Subcutaneous abdominal adipose tissue (tissue), 5 donors: ENCODE data around the gene OXA1L.
"Not testable (repeated sequence)": the region's sequence is repeated elsewhere in the genome, so short reads cannot be mapped to it uniquely, and the experiment has no call there.

ENCODE experiments used
- H3K27ac ChIP-seq: one replicate; pipeline ENCODE4 v1.7.0; 2013; ENCODE audit warnings: low read depth, mild to moderate bottlenecking, inconsistent platforms, low read length, moderate library complexity
- H3K27me3 ChIP-seq, 5 donors: one replicate each; pipeline ENCODE4 v1.7.0; 2013; ENCODE audit warnings: low read length in 5 of 5, inconsistent platforms in 1 of 5; ENCODE audit not compliant: control insufficient read depth in 5 of 5, insufficient read depth in 4 of 5
- H3K36me3 ChIP-seq, 5 donors: one replicate each; pipeline ENCODE4 v1.7.0; 2013; ENCODE audit warnings: low read length in 5 of 5; ENCODE audit not compliant: control insufficient read depth in 5 of 5, insufficient read depth in 5 of 5
- H3K4me1 ChIP-seq, 5 donors: one replicate each; pipeline ENCODE4 v1.7.0; 2013; ENCODE audit warnings: low read length in 5 of 5, mild to moderate bottlenecking in 3 of 5, moderate library complexity in 1 of 5; ENCODE audit not compliant: control insufficient read depth in 5 of 5, insufficient read depth in 5 of 5
- H3K4me3 ChIP-seq, 5 donors: one replicate each; pipeline ENCODE4 v1.7.0; 2013; ENCODE audit warnings: low read length in 5 of 5, low read depth in 1 of 5
- H3K9ac ChIP-seq, 5 donors: one replicate each; pipeline ENCODE4 v1.7.0; 2013; ENCODE audit warnings: low read length in 5 of 5, mild to moderate bottlenecking in 4 of 5, moderate library complexity in 3 of 5
- H3K9me3 ChIP-seq, 5 donors: one replicate each; pipeline ENCODE4 v1.7.0; 2013; ENCODE audit warnings: low read length in 5 of 5; ENCODE audit not compliant: control insufficient read depth in 5 of 5
- donor health status: healthy.
- donor health status: healthy.
- donor health status: healthy.
- donor health status: healthy.
- donor health status: healthy.

The OXA1L gene

DNA sequence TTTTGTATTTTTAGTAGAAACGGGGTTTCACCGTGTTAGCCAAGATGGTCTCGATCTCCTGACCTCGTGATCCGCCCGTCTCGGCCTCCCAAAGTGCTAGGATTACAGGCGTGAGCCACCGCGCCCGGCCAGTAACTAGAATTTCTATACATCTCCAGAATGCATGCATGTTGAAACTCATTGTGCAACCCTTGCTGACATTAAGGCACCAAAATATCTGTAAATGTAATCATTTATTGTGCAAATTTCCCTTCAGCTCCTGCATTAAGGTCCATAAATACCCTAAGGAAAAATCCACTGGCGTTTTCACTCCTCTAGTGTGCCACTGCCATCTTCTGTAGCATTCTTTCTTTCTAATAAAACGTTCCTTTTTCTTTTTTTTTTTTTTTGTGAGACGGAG is 30.1 kb upstream of the OXA1L start:
- not testable (repeated sequence) for H3K36me3 ChIP-seq, H3K27ac ChIP-seq, H3K27me3 ChIP-seq, H3K4me1 ChIP-seq, H3K4me3 ChIP-seq, H3K9ac ChIP-seq, H3K9me3 ChIP-seq

DNA sequence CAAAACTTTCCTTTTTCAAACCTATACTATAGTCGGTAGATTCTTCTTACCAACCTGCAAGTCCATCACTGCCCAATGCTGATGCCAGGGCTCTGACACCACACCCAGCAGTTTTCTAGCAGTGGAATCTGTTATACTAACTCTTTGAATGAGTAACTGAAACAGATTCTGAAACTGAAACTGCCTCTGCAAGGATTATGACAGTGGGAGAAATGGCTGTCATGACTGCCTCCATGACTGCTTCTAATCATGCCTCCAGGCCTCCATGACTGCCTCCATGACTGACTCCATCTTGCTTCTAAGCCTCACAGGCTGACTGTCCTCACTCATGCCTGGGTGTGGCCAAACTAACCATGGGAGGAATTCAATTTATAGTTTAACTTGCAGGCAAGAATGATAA is 29.4 kb upstream of the OXA1L start:
- no peak overlapping the region for H3K4me3 ChIP-seq
- no peaks in the 10 kb centered on the region for H3K27me3 ChIP-seq
- no peaks in the 10 kb centered on the region for H3K36me3 ChIP-seq
- H3K27ac ChIP-seq = no peak overlapping the region
- H3K9me3 ChIP-seq = no peaks in the 10 kb centered on the region
- H3K4me1 ChIP-seq = peaks cover 0 to 7% (median 0%) of the 10 kb centered on the region in 5 donors
- H3K9ac ChIP-seq = no peak overlapping the region

DNA sequence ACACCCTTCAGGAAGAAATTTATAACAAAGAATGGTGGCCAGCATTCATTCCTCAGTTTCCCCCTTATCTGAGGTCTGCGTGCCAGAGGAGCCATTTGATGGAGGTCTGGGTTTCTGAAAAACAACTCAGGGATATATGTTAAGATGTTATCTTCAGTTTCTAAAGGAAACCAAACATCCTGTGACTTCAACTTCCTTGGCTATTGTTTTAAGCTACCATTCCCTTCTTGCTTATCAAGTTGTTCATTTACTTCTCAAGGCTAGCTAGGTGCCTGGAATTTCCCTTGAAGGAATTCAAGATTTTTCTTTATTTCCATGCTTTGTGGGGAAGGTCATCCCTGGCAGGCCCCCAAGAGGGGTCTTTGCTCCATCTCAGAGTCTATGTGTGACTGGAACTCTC is 27.1 kb upstream of the OXA1L start:
- peaks cover 0 to 7% (median 0%) of the 10 kb centered on the region in 5 donors for H3K4me1 ChIP-seq
- H3K27ac ChIP-seq = no peak overlapping the region
- H3K9ac ChIP-seq = no peak overlapping the region
- no peaks in the 10 kb centered on the region for H3K36me3 ChIP-seq
- H3K4me3 ChIP-seq = no peak overlapping the region
- no peaks in the 10 kb centered on the region for H3K9me3 ChIP-seq
- no peaks in the 10 kb centered on the region for H3K27me3 ChIP-seq

DNA sequence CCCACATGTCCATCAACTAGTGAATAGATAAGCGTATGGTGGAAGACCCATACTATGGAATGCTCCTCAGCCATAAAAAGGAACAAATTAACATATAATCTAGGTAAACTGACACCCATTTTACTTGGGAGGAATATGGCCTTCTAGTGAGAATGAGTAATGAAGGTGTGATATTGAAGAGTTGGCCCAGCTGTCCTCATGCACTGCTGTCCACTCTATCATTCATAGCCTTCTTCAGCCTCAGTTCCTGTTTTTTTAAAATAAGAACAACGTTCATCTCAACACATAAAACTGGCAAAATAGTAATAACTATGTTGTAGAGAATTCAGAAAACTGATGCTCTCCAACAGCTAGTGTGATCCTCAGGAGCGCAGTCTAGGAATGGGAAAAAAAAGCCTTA is 26.5 kb upstream of the OXA1L start:
- no peak overlapping the region for H3K9ac ChIP-seq
- no peaks in the 10 kb centered on the region for H3K27me3 ChIP-seq
- peaks cover 0 to 7% (median 0%) of the 10 kb centered on the region in 5 donors for H3K4me1 ChIP-seq
- H3K4me3 ChIP-seq = no peak overlapping the region
- H3K9me3 ChIP-seq = no peaks in the 10 kb centered on the region
- H3K27ac ChIP-seq = no peak overlapping the region
- H3K36me3 ChIP-seq = no peaks in the 10 kb centered on the region

DNA sequence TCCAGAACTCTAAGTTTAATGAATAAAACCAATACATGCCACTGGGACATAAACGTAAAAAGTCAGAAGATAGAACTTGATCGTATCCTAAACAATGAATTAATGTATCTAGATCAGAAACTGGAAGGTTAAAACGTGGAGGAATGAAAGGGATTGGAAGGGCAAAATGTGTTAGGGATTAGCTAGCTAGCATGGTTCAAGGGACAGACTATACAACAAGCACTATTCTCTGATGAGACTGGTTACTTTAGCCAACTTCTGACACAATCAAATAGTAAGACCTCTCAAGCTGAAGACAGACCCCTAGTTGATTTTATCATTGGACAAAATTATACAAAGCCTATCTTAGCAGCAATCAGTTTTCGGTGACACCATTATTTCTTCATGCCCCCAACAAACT is 18.7 kb upstream of the OXA1L start:
- H3K4me3 ChIP-seq = no peak overlapping the region
- H3K27me3 ChIP-seq = peaks cover 0 to 2% (median 0%) of the 10 kb centered on the region in 5 donors
- H3K9ac ChIP-seq = no peak overlapping the region
- H3K9me3 ChIP-seq = no peaks in the 10 kb centered on the region
- no peaks in the 10 kb centered on the region for H3K4me1 ChIP-seq
- H3K36me3 ChIP-seq = no peaks in the 10 kb centered on the region
- no peak overlapping the region for H3K27ac ChIP-seq

DNA sequence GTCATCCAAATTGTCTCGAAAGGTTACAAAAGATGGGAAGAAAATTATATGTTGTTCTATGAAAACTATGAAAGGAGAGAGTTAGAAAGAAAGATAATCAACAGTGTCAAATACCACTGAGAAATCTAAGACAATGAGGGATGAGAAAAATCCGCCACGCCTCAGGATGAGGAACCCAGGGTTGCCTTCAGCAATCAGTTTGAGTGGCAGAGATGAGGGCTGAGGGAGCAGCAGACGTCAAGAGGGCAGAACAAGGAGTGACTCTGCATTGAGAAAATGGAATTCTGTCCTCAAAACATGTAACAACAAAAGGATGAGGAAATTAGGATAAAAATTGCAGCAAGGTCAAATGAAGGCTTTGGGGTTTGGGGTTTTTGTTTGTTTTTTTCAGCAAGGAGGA is 18.3 kb upstream of the OXA1L start:
- no peak overlapping the region for H3K9ac ChIP-seq
- H3K4me1 ChIP-seq = no peaks in the 10 kb centered on the region
- no peaks in the 10 kb centered on the region for H3K9me3 ChIP-seq
- no peak overlapping the region for H3K27ac ChIP-seq
- no peaks in the 10 kb centered on the region for H3K36me3 ChIP-seq
- H3K4me3 ChIP-seq = no peak overlapping the region
- peaks cover 0 to 2% (median 0%) of the 10 kb centered on the region in 5 donors for H3K27me3 ChIP-seq

DNA sequence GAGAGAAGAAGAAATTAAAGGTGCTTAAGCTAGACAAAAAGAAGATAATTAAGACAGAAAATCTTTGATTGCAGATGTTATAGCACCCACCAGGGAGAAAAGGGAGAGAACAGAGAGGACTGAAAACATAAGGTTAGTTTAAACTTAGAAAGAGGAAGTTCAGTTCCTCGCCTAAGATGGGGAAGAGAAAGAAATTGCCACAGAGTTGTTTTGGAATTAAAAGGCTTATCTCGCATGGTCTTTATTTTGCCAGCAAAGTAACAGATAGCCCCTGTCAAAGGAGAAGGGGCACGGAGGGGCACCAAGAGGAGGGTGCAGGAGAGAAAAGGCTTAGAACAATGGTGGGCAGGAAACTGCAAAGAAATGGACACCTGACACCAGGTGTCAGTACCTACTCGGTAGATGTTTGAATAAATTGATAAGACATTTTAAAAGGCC is 17.8 kb upstream of the OXA1L start:
- Histone ChIP-seq H3K36me3 (no peaks in the 10 kb centered on the region), H3K9me3 (no peaks in the 10 kb centered on the region), H3K4me1 (peaks cover 0 to 2% (median 0%) of the 10 kb centered on the region in 5 donors), H3K27ac (no peak overlapping the region), H3K4me3 (no peak overlapping the region), H3K27me3 (peaks cover 0 to 2% (median 0%) of the 10 kb centered on the region in 5 donors), H3K9ac (peak overlapping the region in 1 of 5 donors; percentile 20)

DNA sequence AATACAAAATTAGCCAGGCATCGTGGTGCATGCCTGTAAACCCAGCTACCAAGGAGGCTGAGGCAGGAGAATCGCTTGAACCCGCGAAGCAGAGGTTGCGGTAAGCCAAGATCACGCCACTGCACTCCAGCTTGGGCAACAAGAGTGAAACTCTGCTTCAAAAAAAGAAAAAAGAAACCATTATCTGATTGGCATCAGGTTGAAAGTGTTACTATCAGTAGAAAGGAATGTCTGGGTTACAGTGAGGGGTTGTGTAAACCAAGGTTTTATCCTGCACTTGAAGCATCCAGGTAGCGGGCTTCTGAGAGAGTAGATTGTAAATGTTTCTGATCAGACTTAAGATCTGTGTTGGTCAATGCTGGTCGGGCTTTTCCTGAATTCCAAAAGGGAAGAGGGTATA is 14.1 kb upstream of the OXA1L start:
- no peak overlapping the region for H3K27ac ChIP-seq
- no peak overlapping the region for H3K4me3 ChIP-seq
- no peaks in the 10 kb centered on the region for H3K9me3 ChIP-seq
- peaks cover 0 to 2% (median 0%) of the 10 kb centered on the region in 5 donors for H3K27me3 ChIP-seq
- H3K4me1 ChIP-seq = peaks cover 0 to 4% (median 0%) of the 10 kb centered on the region in 5 donors
- H3K9ac ChIP-seq = no peak overlapping the region
- no peaks in the 10 kb centered on the region for H3K36me3 ChIP-seq

DNA sequence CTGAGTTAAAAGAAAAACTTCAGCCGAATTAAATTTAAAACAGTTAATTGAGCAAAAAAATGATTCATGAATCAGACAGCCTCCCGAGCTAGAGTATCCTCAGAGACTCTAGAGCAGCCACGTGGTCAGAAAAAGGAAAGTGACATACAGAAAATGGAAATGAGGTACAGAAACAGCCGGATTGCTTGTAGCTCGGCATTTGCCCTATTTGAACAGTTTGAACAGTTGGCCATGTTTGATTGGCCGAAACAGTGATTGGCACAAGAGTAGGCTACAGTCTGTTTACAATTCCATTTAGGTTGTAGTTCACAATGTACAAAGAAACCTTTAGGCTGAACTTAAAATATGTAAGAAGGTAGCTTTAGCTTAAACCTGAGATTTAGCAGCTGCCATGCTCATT is 12.9 kb upstream of the OXA1L start:
- no peak overlapping the region for H3K27ac ChIP-seq
- no peak overlapping the region for H3K9ac ChIP-seq
- no peaks in the 10 kb centered on the region for H3K9me3 ChIP-seq
- no peak overlapping the region for H3K4me3 ChIP-seq
- H3K36me3 ChIP-seq = no peaks in the 10 kb centered on the region
- H3K4me1 ChIP-seq = peaks cover 0 to 4% (median 0%) of the 10 kb centered on the region in 5 donors
- H3K27me3 ChIP-seq = peaks cover 0 to 2% (median 0%) of the 10 kb centered on the region in 5 donors

DNA sequence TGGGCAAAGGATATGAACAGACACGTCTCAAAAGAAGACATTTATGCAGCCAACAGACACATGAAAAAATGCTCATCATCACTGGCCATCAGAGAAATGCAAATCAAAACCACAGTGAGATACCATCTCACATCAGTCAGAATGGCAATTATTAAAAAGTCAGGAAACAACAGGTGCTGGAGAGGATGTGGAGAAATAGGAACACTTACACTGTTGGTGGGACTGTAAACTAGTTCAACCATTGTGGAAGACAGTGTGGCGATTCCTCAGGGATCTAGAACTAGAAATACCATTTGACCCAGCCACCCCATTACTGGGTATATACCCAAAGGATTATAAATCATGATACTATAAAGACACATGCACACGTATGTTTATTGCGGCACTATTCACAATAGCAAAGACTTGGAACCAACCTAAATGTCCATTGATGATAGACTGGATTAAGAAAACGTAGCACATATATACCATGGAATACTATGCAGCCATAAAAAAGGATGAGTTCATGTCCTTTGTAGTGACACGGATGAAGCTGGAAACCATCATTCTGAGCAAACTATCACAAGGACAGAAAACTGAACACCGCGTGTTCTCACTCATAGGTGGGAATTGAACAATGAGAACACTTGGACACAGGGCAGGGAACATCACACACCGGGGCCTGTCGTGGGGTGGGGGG is 8.4 kb upstream of the OXA1L start:
- H3K36me3 ChIP-seq, H3K4me3 ChIP-seq, H3K9me3 ChIP-seq, H3K4me1 ChIP-seq, H3K9ac ChIP-seq, H3K27me3 ChIP-seq, H3K27ac ChIP-seq: not testable (repeated sequence)
